IPS DF 19.7 (cell line): ENCODE measurements around the gene CRYZL1.

Experiments used
- DNase-seq: peaks from one replicate; pipeline ENCODE4 v3.0.0-alpha.2; 2013; ENCODE audit warnings: low read depth, low spot score

Gene CRYZL1

DNA sequence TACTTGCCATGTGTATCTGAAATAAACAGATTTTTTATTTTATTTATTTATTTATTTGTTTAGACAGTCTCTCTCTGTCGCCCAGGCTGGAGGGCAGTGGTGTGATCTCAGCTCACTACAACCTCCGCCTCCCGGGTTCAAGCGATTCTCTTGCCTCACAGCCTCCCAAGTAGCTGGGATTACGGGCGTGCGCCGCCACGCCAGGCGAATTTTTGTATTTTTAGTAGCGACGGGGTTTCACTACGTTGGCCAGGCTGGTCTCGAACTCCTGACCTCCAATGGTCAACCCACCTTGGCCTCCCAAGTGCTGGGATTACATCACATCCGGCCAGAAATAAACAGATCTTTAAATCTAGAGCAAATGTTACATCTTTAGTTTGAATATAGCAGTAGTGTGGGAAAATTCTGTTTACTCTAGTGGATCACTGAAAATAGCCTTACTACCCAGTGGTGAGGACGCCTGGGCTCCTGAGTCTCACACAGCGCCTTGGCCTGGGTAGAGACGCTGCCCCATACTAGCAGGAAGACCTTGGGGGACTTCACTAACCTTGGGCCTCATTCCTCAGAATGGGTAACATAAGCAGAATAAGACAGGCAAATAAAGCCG is 100.3 kb downstream of the CRYZL1 start:
- DNase-seq: no peak

DNA sequence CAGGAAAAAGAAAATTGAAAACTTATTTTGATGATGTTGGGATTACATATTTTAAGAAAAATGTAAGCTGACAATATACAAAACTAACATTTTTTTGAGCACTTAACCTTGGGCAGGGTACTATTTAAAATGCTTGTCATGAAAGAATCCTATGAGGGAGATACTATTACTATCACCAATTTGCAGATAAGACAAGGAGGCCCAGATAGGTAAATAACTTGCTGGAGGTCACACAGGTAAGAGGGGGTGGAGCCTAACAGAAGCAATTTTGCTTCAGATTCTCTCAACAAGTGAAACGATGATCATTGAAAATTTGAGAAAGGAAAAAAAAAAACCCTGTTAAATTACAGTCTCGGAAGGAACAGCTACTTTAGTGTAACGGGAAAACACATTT is 100.8 kb downstream of the CRYZL1 start:
- no peak for DNase-seq

- no peak for DNase-seq
Observed at GRCh38 chr21:33539616-33540015, 101.9 kb downstream of the CRYZL1 start.
